Measurements from ENCODE around the gene MIPOL1. TPM values are rescaled to one million over a fixed set of nuclear protein-coding genes. Genes with fewer than 3 reads are reported as not detected.

MIPOL1 gene
- total and polyA plus RNA-seq, 2 experiments from 2014 or later: 5.7 to 5.9 TPM

DNA sequence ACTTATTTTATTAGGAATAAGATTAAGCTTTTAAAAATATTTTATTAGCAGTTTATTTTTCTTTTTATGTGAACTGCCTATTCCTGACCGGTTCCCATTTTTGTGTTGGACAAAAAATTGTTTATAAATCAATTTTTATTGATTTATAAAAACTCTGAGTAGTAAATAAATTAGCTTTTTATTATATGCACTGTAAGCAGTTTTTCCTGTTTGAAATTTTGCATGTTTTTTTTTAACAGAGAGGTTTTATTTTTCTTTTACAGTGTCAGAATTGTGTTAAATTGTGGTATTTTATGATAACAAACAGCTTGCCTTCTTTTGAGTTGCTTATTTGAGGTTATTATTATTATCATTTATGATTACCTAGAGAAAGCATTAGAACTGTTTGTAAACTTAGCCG is 329.3 kb downstream of the MIPOL1 start:
- no peak overlapping the region for H3K4me3 ChIP-seq
- DNase-seq: no peak
- H3K4me1 ChIP-seq (ENCODE audit: insufficient read depth): no peaks in the 10 kb centered on the region
- in situ Hi-C loops (cut with MboI): no loop called here
- no peaks in the 10 kb centered on the region for H3K27me3 ChIP-seq (replicated peaks; ENCODE audit: insufficient read depth)
- no peak overlapping the region for H3K9ac ChIP-seq
- no peak overlapping the region for H3K27ac ChIP-seq
- TF ChIP-seq EZH2phosphoT487 (IDR thresholded peaks at IDR 0.05; ENCODE audit: insufficient read depth, low read depth) (no peak), EZH2 (IDR thresholded peaks at IDR 0.05; ENCODE audit: insufficient read depth, poor library complexity, severe bottlenecking) (no peak)
- H3K4me2 ChIP-seq (ENCODE audit: unreplicated experiment): no peak overlapping the region
- no peaks in the 10 kb centered on the region for H3K79me2 ChIP-seq (ENCODE audit: insufficient read depth)
- H3K9me3 ChIP-seq (ENCODE audit: low read depth): no peaks in the 10 kb centered on the region
- WGBS, 2 experiments (ENCODE audit: low coverage in 1 of 2, low lambda C conversion rate in 2 of 2, missing lambda C conversion rate in 2 of 2): 90 to 96% methylated on average over 2 of the region's 2 CpGs
- no peaks in the 10 kb centered on the region for H3F3A ChIP-seq (ENCODE audit: insufficient read depth)
- no peaks in the 10 kb centered on the region for H4K20me1 ChIP-seq (ENCODE audit: insufficient read depth)
- H3K9me2 ChIP-seq (ENCODE audit: insufficient read depth): no peaks in the 10 kb centered on the region
- no peaks in the 10 kb centered on the region for H3K36me3 ChIP-seq (ENCODE audit: low read depth)
- H2AFZ ChIP-seq: no peak overlapping the region

DNA sequence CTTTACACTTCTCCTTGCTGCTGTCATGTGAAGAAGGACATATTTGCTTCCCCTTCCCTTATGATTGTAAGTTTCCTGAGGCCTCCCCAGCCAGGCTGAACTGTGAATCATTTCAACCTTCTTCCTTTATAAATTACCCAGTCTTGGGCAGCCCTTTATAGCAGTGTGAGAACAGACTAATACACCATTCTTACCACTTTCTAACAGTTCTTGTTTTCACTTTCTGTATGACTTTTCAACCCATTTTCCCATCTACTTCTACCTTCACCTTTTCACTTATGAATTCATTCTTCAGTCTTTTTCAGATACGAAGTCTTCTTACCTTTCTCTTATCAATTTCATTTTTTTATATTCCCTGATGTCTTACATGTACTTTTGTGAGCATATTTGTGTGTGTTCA is 342.3 kb downstream of the MIPOL1 start:
- no peak overlapping the region for H3K9ac ChIP-seq
- H3K27ac ChIP-seq: no peak overlapping the region
- no peaks in the 10 kb centered on the region for H3F3A ChIP-seq (ENCODE audit: insufficient read depth)
- H3K9me2 ChIP-seq (ENCODE audit: insufficient read depth): no peaks in the 10 kb centered on the region
- in situ Hi-C loops (cut with MboI): no loop called here
- WGBS, 2 experiments (ENCODE audit: low coverage in 1 of 2, low lambda C conversion rate in 2 of 2, missing lambda C conversion rate in 2 of 2): 87 to 89% methylated on average over 1 of the region's 1 CpG
- H3K79me2 ChIP-seq (ENCODE audit: insufficient read depth): no peaks in the 10 kb centered on the region
- no peak overlapping the region for H3K4me3 ChIP-seq
- no peaks in the 10 kb centered on the region for H3K27me3 ChIP-seq (replicated peaks; ENCODE audit: insufficient read depth)
- no peak for DNase-seq
- TF ChIP-seq EZH2 (IDR thresholded peaks at IDR 0.05; ENCODE audit: insufficient read depth, poor library complexity, severe bottlenecking): no peak
- TF ChIP-seq EZH2phosphoT487 (IDR thresholded peaks at IDR 0.05; ENCODE audit: insufficient read depth, low read depth): no peak
- no peak overlapping the region for H3K4me2 ChIP-seq (ENCODE audit: unreplicated experiment)
- no peaks in the 10 kb centered on the region for H4K20me1 ChIP-seq (ENCODE audit: insufficient read depth)
- no peaks in the 10 kb centered on the region for H3K4me1 ChIP-seq (ENCODE audit: insufficient read depth)
- H3K9me3 ChIP-seq (ENCODE audit: low read depth): no peaks in the 10 kb centered on the region
- H2AFZ ChIP-seq: no peak overlapping the region
- no peaks in the 10 kb centered on the region for H3K36me3 ChIP-seq (ENCODE audit: low read depth)

DNA sequence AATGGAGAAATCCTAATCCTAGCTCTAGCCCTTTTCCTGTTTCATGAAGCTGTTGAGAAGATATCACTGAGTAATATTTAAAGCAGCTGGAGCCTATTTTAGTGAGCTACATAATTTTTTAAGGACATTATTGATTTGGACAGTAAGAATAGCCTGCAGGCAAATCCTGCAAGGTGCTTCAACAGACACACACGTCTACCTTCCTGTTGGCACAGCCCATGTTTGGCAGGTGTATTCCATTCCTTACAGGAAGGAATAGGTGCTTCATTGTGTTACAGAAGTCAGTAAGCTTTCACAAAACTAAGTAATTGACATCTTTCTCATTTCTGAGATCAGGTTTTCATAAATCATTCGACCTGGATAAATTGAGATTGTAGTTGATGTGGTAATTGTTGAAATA is 346.7 kb downstream of the MIPOL1 start:
- Histone ChIP-seq H3K4me3 (no peak overlapping the region), H3K9ac (no peak overlapping the region), H3K9me3 (ENCODE audit: low read depth) (no peaks in the 10 kb centered on the region), H3K27ac (no peak overlapping the region), H4K20me1 (ENCODE audit: insufficient read depth) (no peaks in the 10 kb centered on the region), H3K4me1 (ENCODE audit: insufficient read depth) (no peaks in the 10 kb centered on the region), H3K9me2 (ENCODE audit: insufficient read depth) (no peaks in the 10 kb centered on the region), H3K79me2 (ENCODE audit: insufficient read depth) (no peaks in the 10 kb centered on the region), H3K4me2 (ENCODE audit: unreplicated experiment) (no peak overlapping the region), H3K27me3 (replicated peaks; ENCODE audit: insufficient read depth) (no peaks in the 10 kb centered on the region), H3K36me3 (ENCODE audit: low read depth) (no peaks in the 10 kb centered on the region), H3F3A (ENCODE audit: insufficient read depth) (no peaks in the 10 kb centered on the region), H2AFZ (no peak overlapping the region)
- in situ Hi-C loops (cut with MboI): no loop called here
- TF ChIP-seq EZH2phosphoT487 (IDR thresholded peaks at IDR 0.05; ENCODE audit: insufficient read depth, low read depth): no peak
- no peak for TF ChIP-seq EZH2 (IDR thresholded peaks at IDR 0.05; ENCODE audit: insufficient read depth, poor library complexity, severe bottlenecking)
- no peak for DNase-seq
- 70 to 73% methylated on average over 2 of the region's 2 CpGs for WGBS, 2 experiments (ENCODE audit: low coverage in 1 of 2, low lambda C conversion rate in 2 of 2, missing lambda C conversion rate in 2 of 2)

DNA sequence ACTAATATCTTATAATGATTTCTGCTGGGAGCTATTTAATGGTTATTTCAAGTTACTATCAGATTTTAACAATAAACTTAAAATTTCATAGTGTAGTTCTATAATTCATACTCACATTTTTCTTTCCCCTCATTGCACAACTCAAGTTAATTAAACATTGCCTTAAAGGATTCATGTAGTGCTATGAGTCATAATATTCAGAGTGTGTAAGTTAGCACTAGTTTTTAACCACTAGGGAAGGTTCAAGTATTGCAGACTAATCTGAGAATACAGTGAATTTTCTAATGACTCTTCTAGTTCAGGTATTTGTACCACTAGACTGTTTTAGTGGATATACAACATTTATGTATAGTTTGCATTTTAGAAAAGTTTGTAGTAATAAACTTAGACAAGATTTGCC is 347.4 kb downstream of the MIPOL1 start:
- Histone ChIP-seq H3K79me2 (ENCODE audit: insufficient read depth) (no peaks in the 10 kb centered on the region), H2AFZ (no peak overlapping the region), H3K36me3 (ENCODE audit: low read depth) (no peaks in the 10 kb centered on the region), H3K9ac (no peak overlapping the region), H3K27ac (no peak overlapping the region), H3K27me3 (replicated peaks; ENCODE audit: insufficient read depth) (no peaks in the 10 kb centered on the region), H4K20me1 (ENCODE audit: insufficient read depth) (no peaks in the 10 kb centered on the region), H3K4me2 (ENCODE audit: unreplicated experiment) (no peak overlapping the region), H3K9me2 (ENCODE audit: insufficient read depth) (no peaks in the 10 kb centered on the region), H3F3A (ENCODE audit: insufficient read depth) (no peaks in the 10 kb centered on the region), H3K4me1 (ENCODE audit: insufficient read depth) (no peaks in the 10 kb centered on the region), H3K9me3 (ENCODE audit: low read depth) (no peaks in the 10 kb centered on the region), H3K4me3 (no peak overlapping the region)
- TF ChIP-seq EZH2 (IDR thresholded peaks at IDR 0.05; ENCODE audit: insufficient read depth, poor library complexity, severe bottlenecking) (no peak), EZH2phosphoT487 (IDR thresholded peaks at IDR 0.05; ENCODE audit: insufficient read depth, low read depth) (no peak)
- no peak for DNase-seq
- in situ Hi-C loops (cut with MboI): no loop called here
